Measurements from ENCODE around the gene LRRFIP1.
"Not testable (repeated sequence)": the region's sequence is repeated elsewhere in the genome, so short reads cannot be mapped to it uniquely, and the experiment has no call there.

Gene LRRFIP1

GRCh38 chr2:237749002-237749401, 121.6 kb downstream of the LRRFIP1 start:
- no peak for DNase-seq (ENCODE audit: low spot score)
- in situ Hi-C loops (cut with MboI; ENCODE audit: low sequenced_read_pairs, unreplicated experiment), result no loop called here
- no peak for TF ChIP-seq CTCF (IDR thresholded peaks at IDR 0.05; ENCODE audit: borderline replicate concordance, control extremely low read depth, extremely low read depth, insufficient read depth, missing control alignments)

DNA sequence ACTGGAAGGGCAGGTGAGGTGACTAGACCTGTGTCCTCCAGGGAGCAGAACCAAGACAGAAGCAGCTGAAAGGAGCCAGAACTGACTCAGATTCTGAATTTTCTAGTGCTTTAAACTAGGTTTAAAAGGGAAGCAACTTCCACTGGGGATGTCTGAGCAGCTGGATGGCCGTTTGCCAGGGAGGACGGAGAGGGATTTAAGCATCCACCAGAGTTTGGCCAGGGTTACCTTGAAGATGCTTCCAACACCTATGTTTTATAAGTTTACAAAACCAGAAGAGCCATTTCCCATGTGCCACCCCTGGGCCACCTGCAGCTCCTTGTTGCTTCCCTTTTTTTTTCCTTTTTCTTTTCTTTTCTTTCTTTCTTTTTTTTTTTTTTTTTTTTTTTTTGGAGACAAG, 122.6 kb downstream of the LRRFIP1 start:
- in situ Hi-C loops (cut with MboI; ENCODE audit: low sequenced_read_pairs, unreplicated experiment), result no loop called here
- no peak for TF ChIP-seq CTCF (IDR thresholded peaks at IDR 0.05; ENCODE audit: borderline replicate concordance, control extremely low read depth, extremely low read depth, insufficient read depth, missing control alignments)
- DNase-seq (ENCODE audit: low spot score), result no peak

DNA sequence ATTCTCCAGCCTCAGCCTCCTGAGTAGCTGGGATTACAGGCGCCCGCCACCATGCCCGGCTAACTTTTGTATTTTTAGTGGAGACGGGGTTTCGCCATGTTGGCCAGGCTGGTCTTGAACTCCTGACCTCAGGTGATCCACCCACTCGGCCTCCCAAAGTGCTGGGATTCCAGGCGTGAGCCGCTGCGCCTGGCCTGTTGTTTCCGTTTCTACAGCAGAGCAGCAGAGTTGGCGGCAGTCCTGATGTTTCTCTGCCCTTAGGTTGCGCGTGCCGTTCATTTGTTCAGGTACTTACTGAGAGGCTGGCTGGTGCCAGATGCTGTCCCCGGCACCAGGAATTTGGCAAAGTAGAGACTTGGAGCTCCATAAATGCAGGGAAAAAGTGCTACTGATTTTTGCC, 123.1 kb downstream of the LRRFIP1 start:
- in situ Hi-C loops (cut with MboI; ENCODE audit: low sequenced_read_pairs, unreplicated experiment); DNase-seq (ENCODE audit: low spot score): not testable (repeated sequence)

DNA sequence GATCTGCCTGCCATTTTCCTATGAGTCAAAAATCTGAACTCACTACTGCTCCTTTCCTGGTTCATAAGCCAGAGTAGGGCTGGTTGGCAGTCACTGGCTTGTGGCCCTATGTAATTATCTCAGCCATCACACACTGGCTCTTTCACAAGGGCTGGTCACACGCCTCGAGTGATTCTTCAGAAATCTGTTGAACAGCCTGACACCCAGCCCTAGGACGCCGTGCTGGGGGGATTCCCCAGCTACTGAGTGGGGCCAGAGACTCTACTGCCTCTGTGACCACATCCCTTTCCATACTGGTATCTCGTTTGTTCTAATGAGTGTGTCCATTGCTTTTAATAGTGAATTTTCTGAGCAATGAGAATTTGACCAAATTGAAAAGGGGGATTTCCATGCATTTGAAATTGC, 125.4 kb downstream of the LRRFIP1 start:
- in situ Hi-C loops (cut with MboI; ENCODE audit: low sequenced_read_pairs, unreplicated experiment), result no loop called here
- DNase-seq (ENCODE audit: low spot score), result peak; percentile 88
- no peak for TF ChIP-seq CTCF (IDR thresholded peaks at IDR 0.05; ENCODE audit: borderline replicate concordance, control extremely low read depth, extremely low read depth, insufficient read depth, missing control alignments)

GRCh38 chr2:237754182-237754581, 126.8 kb downstream of the LRRFIP1 start:
- no peak for DNase-seq (ENCODE audit: low spot score)
- in situ Hi-C loops (cut with MboI; ENCODE audit: low sequenced_read_pairs, unreplicated experiment), result no loop called here
- TF ChIP-seq CTCF (IDR thresholded peaks at IDR 0.05; ENCODE audit: borderline replicate concordance, control extremely low read depth, extremely low read depth, insufficient read depth, missing control alignments), result no peak

DNA sequence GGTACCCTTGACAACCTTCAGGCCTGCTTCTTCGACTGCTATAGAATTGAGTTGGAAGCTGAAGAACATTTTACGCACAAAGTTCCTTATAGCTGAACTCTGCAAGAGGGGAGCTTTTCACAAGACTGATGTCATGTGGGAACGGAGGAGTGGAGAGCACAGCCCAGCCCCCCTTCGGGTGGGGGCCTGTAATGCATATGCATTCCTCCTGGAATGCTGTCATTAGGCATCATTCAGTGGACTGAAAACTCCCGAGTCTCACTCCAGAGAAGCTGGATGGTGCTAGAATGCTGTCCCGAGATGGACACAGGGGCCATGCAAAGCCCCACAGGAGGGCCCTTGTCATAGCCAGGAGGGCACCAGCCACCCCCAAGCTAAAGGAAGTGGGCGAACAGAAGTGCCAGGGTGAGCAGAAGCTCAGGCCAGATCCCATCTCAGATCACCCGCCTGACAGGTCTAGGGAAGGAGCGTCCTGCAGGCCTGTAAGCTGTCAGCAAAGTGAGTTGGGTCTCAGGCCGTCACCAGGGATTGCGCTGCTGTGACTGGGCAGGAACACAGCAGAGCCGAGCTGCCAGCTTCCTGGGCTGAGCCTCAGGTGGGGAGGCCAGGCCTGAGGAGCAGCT, 127.3 kb downstream of the LRRFIP1 start:
- no peak for DNase-seq (ENCODE audit: low spot score)
- in situ Hi-C loops (cut with MboI; ENCODE audit: low sequenced_read_pairs, unreplicated experiment), result no loop called here
- TF ChIP-seq CTCF (IDR thresholded peaks at IDR 0.05; ENCODE audit: borderline replicate concordance, control extremely low read depth, extremely low read depth, insufficient read depth, missing control alignments), result no peak

DNA sequence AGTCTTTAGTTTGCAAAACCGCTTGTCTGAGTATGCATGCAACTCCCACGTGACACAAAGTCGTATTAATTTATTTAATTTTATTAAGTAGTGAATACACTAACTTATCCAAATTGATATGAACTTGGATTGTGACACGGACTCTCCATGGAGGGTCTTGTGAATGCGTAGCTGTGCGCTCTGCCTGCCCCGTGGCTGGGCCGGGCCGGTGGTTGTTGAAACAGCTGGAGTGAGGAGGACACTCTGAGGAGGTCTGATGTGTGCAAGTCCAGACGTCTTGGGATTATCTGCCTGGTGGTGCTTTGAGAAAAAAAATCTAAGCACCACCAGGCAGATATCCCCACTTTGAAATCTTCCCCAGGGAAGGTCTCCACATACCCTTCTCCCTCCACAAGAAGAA, 130.2 kb downstream of the LRRFIP1 start:
- DNase-seq (ENCODE audit: low spot score), result no peak
- TF ChIP-seq CTCF (IDR thresholded peaks at IDR 0.05; ENCODE audit: borderline replicate concordance, control extremely low read depth, extremely low read depth, insufficient read depth, missing control alignments), result no peak
- in situ Hi-C loops (cut with MboI; ENCODE audit: low sequenced_read_pairs, unreplicated experiment), result no loop called here
